Lower leg skin (tissue), 4 donors: ENCODE measurements around the gene ERP29. TPM values are rescaled to one million over a fixed set of nuclear protein-coding genes. Genes with fewer than 3 reads are reported as not detected.

ENCODE experiments used
- microRNA-seq, 2 donors: library from miRNA; unstranded; fragments of <30 nt; microRNA quantifications; one replicate each; pipeline ENCODE4, GENCODE V29; 2016; ENCODE audit warnings: borderline replicate concordance in 2 of 2, borderline number of aligned reads in 1 of 2
- total RNA-seq, 4 donors: library from RNA; depleted of rRNA; stranded (reverse); fragments of >200 nt; gene quantifications; one replicate each; pipeline ENCODE4 v1.1.0, GENCODE V29; 2016

The ERP29 gene
- total RNA-seq, 4 donors from 2014 or later: 72.7 to 88.7 (median 82.8) TPM

Small RNAs within 50 kb of the gene (microRNA-seq; reads per million reads assigned to microRNA genes)
- 0 reads per million in 2 donors for gene MIR3657

Other genes starting within 250 kb of the ERP29 start
- gene ALDH2, start 246.5 kb upstream of the ERP29 start, total RNA-seq: 100 to 1,000 TPM; 151 to 179 (median 157) TPM
- gene MAPKAPK5, start 171.2 kb upstream of the ERP29 start, total RNA-seq: 10 to 100 TPM; 34.8 to 60.5 (median 49.5) TPM
- gene TMEM116, start 261 bp upstream of the ERP29 start, total RNA-seq: 10 to 100 TPM in 3 of 4 donors, 1 to 10 TPM in 1; 8.1 to 19.9 (median 13.7) TPM
- gene NAA25, start 95.4 kb downstream of the ERP29 start, total RNA-seq: 10 to 100 TPM; 13.9 to 30.8 (median 23.0) TPM
- 10 to 100 TPM; 46.3 to 82.9 (median 67.4) TPM for gene TRAFD1, start 112.1 kb downstream of the ERP29 start, total RNA-seq